ENCODE measurements around the gene SP2. TPM values are rescaled to one million over a fixed set of nuclear protein-coding genes. Genes with fewer than 3 reads are reported as not detected.
A peak's percentile ranks its signal among the peaks of the same experiment; 100 is the strongest.
"Not testable (repeated sequence)": the region's sequence is repeated elsewhere in the genome, so short reads cannot be mapped to it uniquely, and the experiment has no call there.

SP2 gene
- total RNA-seq, 2 donors from 2014 or later = 12.6 to 14.1 TPM

DNA sequence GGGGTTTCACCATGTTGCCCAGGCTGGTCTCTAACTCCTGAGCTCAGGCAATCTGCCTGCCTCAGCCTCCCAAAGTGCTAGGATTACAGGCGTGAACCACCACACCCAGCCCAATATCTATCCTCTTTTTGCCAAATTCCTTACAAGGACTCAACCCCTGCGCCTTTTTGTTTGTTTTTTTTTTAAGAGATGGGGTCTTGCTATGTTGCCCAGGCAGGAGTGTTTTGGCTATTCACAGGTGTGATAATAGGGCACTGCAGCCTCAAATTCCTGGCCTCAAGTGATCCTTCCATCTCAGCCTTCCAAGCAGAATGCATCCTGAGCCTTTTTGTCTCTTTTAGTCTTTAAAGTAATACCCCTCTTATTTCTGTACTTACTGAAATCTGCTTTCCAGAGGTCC, 17.0 kb downstream of the SP2 start:
- ATAC-seq (no peak), DNase-seq (no peak)
- intact Hi-C loops (cut with DNase I) = no loop called here

GRCh38 chr17:47914306-47914948, 18.4 kb downstream of the SP2 start:
- intact Hi-C loops (cut with DNase I) = no loop called here
- peak; percentile 64 to 68 for ATAC-seq
- no peak for DNase-seq

GRCh38 chr17:47915776-47916398, 19.9 kb downstream of the SP2 start:
- DNase-seq (peak; percentile 61), ATAC-seq (peak; percentile 71 to 79)
- intact Hi-C loops (cut with DNase I) = no loop called here

- ATAC-seq = no peak
- intact Hi-C loops (cut with DNase I) = no loop called here
- DNase-seq = no peak
Observed at GRCh38 chr17:47916489-47917208, 20.6 kb downstream of the SP2 start.

DNA sequence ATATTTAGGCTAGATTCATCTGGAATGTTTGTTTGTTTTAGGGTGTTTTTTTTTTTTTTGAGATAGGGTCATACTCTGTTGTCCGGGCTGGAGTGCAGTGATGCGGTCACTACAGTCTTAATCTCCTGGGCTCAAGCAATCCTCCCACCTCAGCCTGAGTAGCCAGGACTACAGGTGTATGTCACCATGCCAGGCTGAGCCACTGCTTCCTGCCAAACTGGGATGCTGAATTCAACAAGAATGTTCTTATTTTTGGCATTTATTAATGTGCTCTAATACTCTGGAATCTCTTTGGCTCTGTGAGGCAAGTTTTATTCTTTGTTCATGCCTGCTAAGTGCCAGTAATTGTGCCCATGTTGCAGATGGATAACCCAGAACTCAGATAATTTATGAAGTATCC, 21.5 kb downstream of the SP2 start:
- DNase-seq (no peak), ATAC-seq (no peak)
- intact Hi-C loops (cut with DNase I) = no loop called here

DNA sequence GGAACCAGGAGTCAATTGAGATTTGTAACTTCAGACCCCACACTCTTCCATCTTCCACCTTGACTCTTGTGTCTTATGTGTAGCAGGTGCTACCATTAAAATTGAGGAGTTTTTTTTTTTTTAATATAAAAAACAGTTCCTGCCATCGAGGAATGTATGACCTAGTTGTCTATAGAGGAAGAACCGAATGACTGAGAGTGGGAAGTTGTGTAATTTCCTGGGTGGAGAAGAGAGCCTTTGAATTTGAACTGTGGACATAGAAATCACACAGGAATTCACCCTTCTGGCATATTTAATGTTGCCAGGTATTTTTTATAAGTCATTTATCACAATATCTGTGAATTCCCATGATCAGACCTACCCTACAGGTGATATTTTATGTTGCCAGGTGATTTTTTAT, 22.0 kb downstream of the SP2 start:
- DNase-seq (no peak), ATAC-seq (no peak)
- intact Hi-C loops (cut with DNase I) = no loop called here

GRCh38 chr17:47918991-47919390, 23.0 kb downstream of the SP2 start:
- intact Hi-C loops (cut with DNase I) = no loop called here
- no peak for DNase-seq
- no peak for ATAC-seq

DNA sequence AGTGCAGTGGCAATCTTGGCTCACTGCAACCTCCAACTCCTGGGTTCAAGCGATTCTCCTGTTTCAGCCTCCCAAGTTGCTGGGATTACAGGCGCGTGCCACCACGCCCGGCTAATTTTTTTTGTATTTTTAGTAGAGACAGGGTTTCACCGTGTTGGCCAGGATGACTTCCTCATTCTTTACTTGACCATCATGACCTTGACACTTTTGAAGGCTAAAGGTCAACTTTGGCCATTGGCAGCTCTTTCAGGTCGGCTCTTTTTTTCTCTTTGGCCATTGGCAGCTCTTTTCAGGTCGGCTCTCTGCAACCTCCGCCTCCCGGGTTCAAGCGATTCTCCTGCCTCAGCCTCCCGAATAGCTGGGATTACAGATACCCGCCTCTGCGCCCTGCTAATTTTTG, 23.9 kb downstream of the SP2 start:
- intact Hi-C loops (cut with DNase I); ATAC-seq; DNase-seq: not testable (repeated sequence)

GRCh38 chr17:47924785-47925677, 29.0 kb downstream of the SP2 start:
- ATAC-seq (no peak), DNase-seq (no peak)
- intact Hi-C loops (cut with DNase I) = no loop called here

GRCh38 chr17:47925678-47925988, 29.6 kb downstream of the SP2 start:
- intact Hi-C loops (cut with DNase I) = no loop called here
- ATAC-seq = no peak
- DNase-seq = no peak

GRCh38 chr17:47927821-47928400, 31.9 kb downstream of the SP2 start:
- intact Hi-C loops (cut with DNase I) = no loop called here
- DNase-seq = no peak
- ATAC-seq = no peak

DNA sequence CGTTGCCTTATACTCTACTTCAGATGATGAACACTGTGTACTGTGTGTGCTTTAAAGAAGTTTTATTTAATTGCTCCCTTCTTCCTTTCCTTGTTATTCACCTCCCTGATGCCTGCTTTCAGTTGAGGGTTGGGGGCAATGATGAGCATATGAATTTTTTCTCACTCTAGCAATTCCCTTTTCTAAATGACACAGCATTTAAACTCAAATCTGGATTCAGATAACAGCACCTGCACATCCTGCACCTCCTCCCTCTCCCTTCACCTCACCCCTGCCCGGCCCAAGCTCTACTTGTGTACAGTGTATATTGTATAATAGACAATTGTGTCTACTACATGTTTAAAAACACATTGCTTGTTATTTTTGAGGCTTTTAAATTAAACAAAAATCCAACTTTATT, 32.4 kb downstream of the SP2 start:
- intact Hi-C loops (cut with DNase I) = no loop called here
- ATAC-seq (no peak), DNase-seq (no peak)

- DNase-seq = no peak
- intact Hi-C loops (cut with DNase I) = no loop called here
- ATAC-seq = peak; percentile 39 to 48
Observed at GRCh38 chr17:47929218-47930000, 33.4 kb downstream of the SP2 start.

- intact Hi-C loops (cut with DNase I) = no loop called here
- DNase-seq (no peak), ATAC-seq (no peak)
Observed at GRCh38 chr17:47931848-47932247, 35.8 kb downstream of the SP2 start.

GRCh38 chr17:47934856-47935255, 38.8 kb downstream of the SP2 start:
- intact Hi-C loops (cut with DNase I) = no loop called here
- no peak for ATAC-seq

DNA sequence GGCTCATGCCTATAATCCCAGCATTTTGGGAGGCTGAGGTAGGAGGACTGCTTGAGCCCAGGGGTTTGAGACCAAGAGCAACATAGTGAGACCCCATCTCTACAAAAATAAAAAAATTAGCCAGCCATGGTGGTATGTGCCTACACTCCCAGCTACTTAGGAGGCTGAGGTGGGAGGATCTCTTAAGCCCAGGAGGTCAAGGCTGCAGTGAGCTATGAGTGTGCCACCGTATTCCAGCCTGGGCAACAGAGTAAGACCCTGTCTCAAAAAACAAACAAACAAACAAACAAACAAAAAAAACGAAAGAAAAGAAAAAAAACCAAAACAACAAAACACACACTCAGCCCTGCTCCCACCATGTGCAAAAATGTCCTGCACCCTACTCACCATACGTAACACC, 39.4 kb downstream of the SP2 start:
- DNase-seq; ATAC-seq; intact Hi-C loops (cut with DNase I): not testable (repeated sequence)

More at GRCh38 chr17:47934856-47935255, 38.8 kb downstream of the SP2 start:
- DNase-seq = no peak

GRCh38 chr17:47935961-47936360, 39.9 kb downstream of the SP2 start:
- no peak for DNase-seq
- peak in 1 of 2 donors; percentile 58 for ATAC-seq
- intact Hi-C loops (cut with DNase I) = no loop called here

- no peak for ATAC-seq
- intact Hi-C loops (cut with DNase I) = no loop called here
Observed at GRCh38 chr17:47937941-47938340, 41.9 kb downstream of the SP2 start.

More at GRCh38 chr17:47937941-47938340, 41.9 kb downstream of the SP2 start:
- no peak for DNase-seq
